ENCODE measurements around the gene FHL2.

The FHL2 gene

DNA sequence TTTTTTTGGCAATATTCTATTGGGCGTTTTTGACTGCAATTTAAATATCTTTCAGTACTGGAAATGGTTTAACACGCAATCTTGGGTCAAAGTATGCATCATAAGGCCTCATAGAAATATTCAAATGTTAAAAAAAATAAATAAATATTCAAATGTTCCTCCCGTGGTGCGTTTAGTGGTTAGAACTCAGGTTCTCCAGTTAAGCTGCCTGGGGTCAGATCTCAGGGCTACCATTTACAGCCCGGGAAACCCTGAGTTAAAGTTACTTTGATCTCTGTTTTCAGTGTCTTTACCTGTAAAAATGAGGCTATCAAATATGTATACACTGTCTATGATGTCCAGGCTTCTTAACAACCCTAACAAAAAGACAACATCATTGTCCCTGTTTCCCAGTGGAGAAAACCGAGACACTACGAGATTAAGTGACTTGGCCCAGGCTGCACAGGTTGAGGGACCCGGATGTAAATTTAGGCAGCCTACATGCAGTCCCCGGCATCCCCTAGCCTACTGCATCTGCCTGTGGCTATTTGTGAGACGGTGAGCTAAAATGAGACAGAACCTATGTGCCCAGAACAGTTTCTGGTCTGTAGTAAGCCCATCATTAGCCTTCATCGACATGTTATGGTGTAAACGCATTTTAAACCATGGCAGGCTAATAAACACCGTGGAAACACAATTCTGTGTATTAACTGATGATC is 1.7 kb downstream of the FHL2 start:
- no peak overlapping the region for H3K27ac ChIP-seq (ENCODE audit: low read depth, low read length)
- no peak overlapping the region for H3K4me3 ChIP-seq (ENCODE audit: low read length)
- H3K4me1 ChIP-seq (ENCODE audit: control insufficient read depth, low read length) = no peaks in the 10 kb centered on the region
- H3K4me2 ChIP-seq (ENCODE audit: low read length) = no peak overlapping the region
- TF ChIP-seq, protein P1, sequence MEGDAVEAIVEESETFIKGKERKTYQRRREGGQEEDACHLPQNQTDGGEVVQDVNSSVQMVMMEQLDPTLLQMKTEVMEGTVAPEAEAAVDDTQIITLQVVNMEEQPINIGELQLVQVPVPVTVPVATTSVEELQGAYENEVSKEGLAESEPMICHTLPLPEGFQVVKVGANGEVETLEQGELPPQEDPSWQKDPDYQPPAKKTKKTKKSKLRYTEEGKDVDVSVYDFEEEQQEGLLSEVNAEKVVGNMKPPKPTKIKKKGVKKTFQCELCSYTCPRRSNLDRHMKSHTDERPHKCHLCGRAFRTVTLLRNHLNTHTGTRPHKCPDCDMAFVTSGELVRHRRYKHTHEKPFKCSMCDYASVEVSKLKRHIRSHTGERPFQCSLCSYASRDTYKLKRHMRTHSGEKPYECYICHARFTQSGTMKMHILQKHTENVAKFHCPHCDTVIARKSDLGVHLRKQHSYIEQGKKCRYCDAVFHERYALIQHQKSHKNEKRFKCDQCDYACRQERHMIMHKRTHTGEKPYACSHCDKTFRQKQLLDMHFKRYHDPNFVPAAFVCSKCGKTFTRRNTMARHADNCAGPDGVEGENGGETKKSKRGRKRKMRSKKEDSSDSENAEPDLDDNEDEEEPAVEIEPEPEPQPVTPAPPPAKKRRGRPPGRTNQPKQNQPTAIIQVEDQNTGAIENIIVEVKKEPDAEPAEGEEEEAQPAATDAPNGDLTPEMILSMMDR (IDR thresholded peaks at IDR 0.05; ENCODE audit: low read depth, low read length, poor library complexity, severe bottlenecking) = no peak
- TF ChIP-seq EZH2phosphoT487 (IDR thresholded peaks at IDR 0.05; ENCODE audit: borderline replicate concordance, low read length) = no peak
- H3K9me3 ChIP-seq (ENCODE audit: control insufficient read depth, insufficient read depth, low read length) = no peaks in the 10 kb centered on the region
- H3K36me3 ChIP-seq (ENCODE audit: control insufficient read depth, low read length) = no peaks in the 10 kb centered on the region
- H3F3A ChIP-seq (ENCODE audit: control insufficient read depth, insufficient read depth) = no peaks in the 10 kb centered on the region
- no peaks in the 10 kb centered on the region for H4K20me1 ChIP-seq (ENCODE audit: control insufficient read depth, insufficient read depth, low read depth, low read length)
- no peaks in the 10 kb centered on the region for H3K9me2 ChIP-seq (replicated peaks; ENCODE audit: control insufficient read depth, low read length)
- H3K79me2 ChIP-seq (ENCODE audit: control insufficient read depth, low read length) = no peaks in the 10 kb centered on the region
- H3K27me3 ChIP-seq (ENCODE audit: control insufficient read depth, low read length) = peaks cover 15% of the 10 kb centered on the region

DNA sequence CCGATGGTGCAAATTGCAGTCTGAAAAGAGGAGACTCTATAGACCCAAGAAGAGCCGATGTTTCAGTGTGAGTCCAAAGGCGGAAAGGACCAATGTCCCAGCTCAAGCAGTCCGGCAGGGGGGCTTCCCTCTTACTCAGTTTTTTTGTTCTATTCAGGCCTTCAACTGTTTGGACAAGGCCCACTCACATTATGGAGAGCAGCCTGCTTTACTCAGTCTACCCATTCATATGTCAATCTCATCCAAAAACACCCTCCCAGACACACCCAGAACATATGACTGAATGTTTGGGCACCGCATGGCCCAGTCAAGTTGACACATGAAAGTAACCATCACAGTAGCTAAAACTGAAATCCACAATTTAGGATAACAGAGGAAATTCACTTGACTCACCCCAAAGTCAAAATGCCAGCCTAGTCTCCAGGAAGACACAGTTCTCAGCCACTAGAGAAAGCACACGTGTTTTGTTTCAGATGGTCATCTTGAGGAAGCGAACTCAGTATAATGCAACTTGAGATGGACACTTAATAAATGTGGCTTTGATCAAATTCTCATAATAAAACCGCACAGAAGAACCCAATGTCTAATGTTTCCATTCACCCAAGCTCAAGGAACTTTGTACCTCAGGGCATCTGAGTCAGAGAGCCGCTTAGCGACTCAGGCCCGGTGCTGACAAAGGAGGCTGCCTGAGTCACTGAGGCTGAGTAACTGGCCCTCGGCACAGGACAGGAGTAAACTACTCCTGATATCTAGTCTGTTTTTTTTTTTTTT is 2.4 kb downstream of the FHL2 start:
- H3K27me3 ChIP-seq (ENCODE audit: control insufficient read depth, low read length) = peaks cover 17% of the 10 kb centered on the region
- no peaks in the 10 kb centered on the region for H3K79me2 ChIP-seq (ENCODE audit: control insufficient read depth, low read length)
- H3K4me2 ChIP-seq (ENCODE audit: low read length) = no peak overlapping the region
- H3K36me3 ChIP-seq (ENCODE audit: control insufficient read depth, low read length) = no peaks in the 10 kb centered on the region
- TF ChIP-seq EZH2phosphoT487 (IDR thresholded peaks at IDR 0.05; ENCODE audit: borderline replicate concordance, low read length) = no peak
- TF ChIP-seq, protein P1 (IDR thresholded peaks at IDR 0.05; ENCODE audit: low read depth, low read length, poor library complexity, severe bottlenecking) = no peak
- no peak overlapping the region for H3K4me3 ChIP-seq (ENCODE audit: low read length)
- H3K9me2 ChIP-seq (replicated peaks; ENCODE audit: control insufficient read depth, low read length) = no peaks in the 10 kb centered on the region
- H3K4me1 ChIP-seq (ENCODE audit: control insufficient read depth, low read length) = no peaks in the 10 kb centered on the region
- no peaks in the 10 kb centered on the region for H4K20me1 ChIP-seq (ENCODE audit: control insufficient read depth, insufficient read depth, low read depth, low read length)
- no peaks in the 10 kb centered on the region for H3K9me3 ChIP-seq (ENCODE audit: control insufficient read depth, insufficient read depth, low read length)
- no peak overlapping the region for H3K27ac ChIP-seq (ENCODE audit: low read depth, low read length)
- no peaks in the 10 kb centered on the region for H3F3A ChIP-seq (ENCODE audit: control insufficient read depth, insufficient read depth)

DNA sequence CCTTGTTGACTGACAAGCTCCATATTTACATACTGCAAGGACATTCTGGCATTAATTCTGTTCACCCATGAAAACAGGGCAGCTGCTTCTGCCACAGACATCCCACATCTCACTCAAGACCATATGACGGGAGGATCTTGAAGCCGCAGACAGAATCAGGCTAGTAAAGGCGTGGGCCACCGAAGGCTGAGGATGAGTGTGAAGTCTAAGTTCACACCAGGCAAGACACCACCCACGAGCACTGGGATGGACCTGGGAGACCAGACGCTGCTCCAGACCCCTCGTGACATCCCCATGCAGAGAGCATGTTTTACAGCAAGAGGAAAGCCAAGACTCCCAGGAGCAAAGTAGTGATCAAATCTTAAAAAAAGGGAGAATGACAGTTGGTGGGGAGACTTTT is 3.2 kb downstream of the FHL2 start:
- Histone ChIP-seq H4K20me1 (ENCODE audit: control insufficient read depth, insufficient read depth, low read depth, low read length) (no peaks in the 10 kb centered on the region), H3K36me3 (ENCODE audit: control insufficient read depth, low read length) (no peaks in the 10 kb centered on the region), H3F3A (ENCODE audit: control insufficient read depth, insufficient read depth) (no peaks in the 10 kb centered on the region), H3K4me1 (ENCODE audit: control insufficient read depth, low read length) (no peaks in the 10 kb centered on the region), H3K79me2 (ENCODE audit: control insufficient read depth, low read length) (no peaks in the 10 kb centered on the region), H3K27ac (ENCODE audit: low read depth, low read length) (no peak overlapping the region), H3K9me2 (replicated peaks; ENCODE audit: control insufficient read depth, low read length) (no peaks in the 10 kb centered on the region), H3K4me2 (ENCODE audit: low read length) (no peak overlapping the region), H3K9me3 (ENCODE audit: control insufficient read depth, insufficient read depth, low read length) (no peaks in the 10 kb centered on the region), H3K27me3 (ENCODE audit: control insufficient read depth, low read length) (peaks cover 17% of the 10 kb centered on the region), H3K4me3 (ENCODE audit: low read length) (no peak overlapping the region)
- no peak for TF ChIP-seq EZH2phosphoT487 (IDR thresholded peaks at IDR 0.05; ENCODE audit: borderline replicate concordance, low read length)
- TF ChIP-seq, protein P1 (IDR thresholded peaks at IDR 0.05; ENCODE audit: low read depth, low read length, poor library complexity, severe bottlenecking) = no peak

Data from DOHH2 (cell line).